PC-3 (cell line): ENCODE data around the gene NOL4L. TPM values are rescaled to one million over a fixed set of nuclear protein-coding genes. Genes with fewer than 3 reads are reported as not detected.

ENCODE experiments used
- ATAC-seq: fragments of 200-7000 bp; cut with Tn5 transposase; 2 replicates; pipeline ENCODE4 v1.9.1; 2020; ENCODE audit warnings: mild to moderate bottlenecking, moderate library complexity
- BruUV-seq: library from RNA; stranded (reverse); fragments of 400-500 nt; replicated peaks from 2 replicates; lab custom pipeline; 2021; lab: Mats Ljungman, UMichigan
- CTCF ChIA-PET: fragments of 300-600 bp; sonication (Branson Sonifier 250); formaldehyde crosslinking; loops from one replicate; lab custom pipeline; 2022; ENCODE audit warnings: antibody characterized with exemption; lab: Charles Lee
- POLR2A ChIA-PET: fragments of 300-600 bp; sonication (Branson Sonifier 250); formaldehyde crosslinking; loops from one replicate; lab custom pipeline; 2022; ENCODE audit warnings: antibody characterized with exemption; ENCODE audit not compliant: unreplicated experiment; lab: Charles Lee
- DNase-seq: peaks from one replicate; pipeline ENCODE4 v3.0.0-alpha.2; 2015
- H2AFZ ChIP-seq: fragments of 300-600 bp; sonication (generic); 2 replicates; pipeline ENCODE4 v1.6.0; 2016; ENCODE audit warnings: antibody characterized with exemption, low read length
- H3F3A ChIP-seq: fragments of 300-600 bp; sonication (generic); one replicate; pipeline ENCODE4 v1.6.0; 2017; ENCODE audit warnings: antibody characterized with exemption, low read length, control low read depth, mild to moderate bottlenecking; ENCODE audit not compliant: unreplicated experiment
- H3K27ac ChIP-seq: fragments of 300-600 bp; sonication (generic); 2 replicates; pipeline ENCODE4 v1.5.1; 2016; ENCODE audit warnings: mild to moderate bottlenecking, low read length
- H3K27me3 ChIP-seq: fragments of 300-600 bp; sonication (generic); 2 replicates; pipeline ENCODE4 v1.6.1; 2016; ENCODE audit warnings: low read length, mixed read lengths
- H3K36me3 ChIP-seq: fragments of 300-600 bp; sonication (generic); 2 replicates; pipeline ENCODE4 v1.6.1; 2016; ENCODE audit warnings: low read depth, mixed run types, low read length, mixed read lengths
- H3K4me1 ChIP-seq: fragments of 300-600 bp; sonication (generic); 2 replicates; pipeline ENCODE4 v1.5.1; 2016; ENCODE audit warnings: low read length; ENCODE audit not compliant: insufficient read depth
- H3K4me2 ChIP-seq: fragments of 300-600 bp; sonication (generic); 2 replicates; pipeline ENCODE4 v1.6.0; 2016; ENCODE audit warnings: low read length
- H3K4me3 ChIP-seq: fragments of 300-600 bp; sonication (generic); 2 replicates; pipeline ENCODE4 v1.5.1; 2016; ENCODE audit warnings: mild to moderate bottlenecking, low read length, mixed read lengths
- H3K79me2 ChIP-seq: fragments of 300-600 bp; sonication (generic); 2 replicates; pipeline ENCODE4 v1.6.1; 2017; ENCODE audit warnings: low read length, mixed read lengths
- H3K9ac ChIP-seq: fragments of 300-600 bp; sonication (generic); 2 replicates; pipeline ENCODE4 v1.6.0; 2016; ENCODE audit warnings: mild to moderate bottlenecking, low read length
- H3K9me2 ChIP-seq: fragments of 300-600 bp; sonication (generic); replicated peaks from 2 replicates; pipeline ENCODE4 v1.6.1; 2016; ENCODE audit warnings: mixed run types, low read length, mixed read lengths
- H3K9me3 ChIP-seq: fragments of 300-600 bp; sonication (generic); 2 replicates; pipeline ENCODE4 v1.6.1; 2016; ENCODE audit warnings: low read length, mixed read lengths
- H4K20me1 ChIP-seq: fragments of 300-600 bp; sonication (generic); 2 replicates; pipeline ENCODE4 v1.6.1; 2016; ENCODE audit warnings: low read length, mixed read lengths
- CTCF ChIP-seq: fragments of 300-600 bp; sonication (generic); conservative IDR thresholded peaks from 2 replicates; pipeline ENCODE4 v1.5.1; 2017; ENCODE audit warnings: antibody characterized with exemption, low read depth, mild to moderate bottlenecking, low read length
- EZH2 ChIP-seq: fragments of 300-600 bp; sonication (generic); IDR thresholded peaks from one replicate; pipeline ENCODE4 v1.6.1; 2017; ENCODE audit warnings: antibody characterized with exemption, mild to moderate bottlenecking, low read length; ENCODE audit not compliant: unreplicated experiment
- EZH2phosphoT487 ChIP-seq: fragments of 300-600 bp; sonication (generic); IDR thresholded peaks from 2 replicates; pipeline ENCODE4 v1.6.1; 2018; ENCODE audit warnings: mild to moderate bottlenecking, antibody characterized with exemption, low read length, borderline replicate concordance
- intact Hi-C: fragments of 100-400 bp; cut with micrococcal nuclease; formaldehyde crosslinking; loops from 2 replicates; pipeline ENCODE4 v1.9.0; 2023
- total RNA-seq: library from RNA; depleted of rRNA; stranded (reverse); fragments of >200 nt; gene quantifications from 2 replicates; pipeline ENCODE4 v1.2.3, GENCODE V29; 2014

Gene NOL4L
- total RNA-seq, 1 experiment from 2014 or later, result 7.3 TPM

DNA sequence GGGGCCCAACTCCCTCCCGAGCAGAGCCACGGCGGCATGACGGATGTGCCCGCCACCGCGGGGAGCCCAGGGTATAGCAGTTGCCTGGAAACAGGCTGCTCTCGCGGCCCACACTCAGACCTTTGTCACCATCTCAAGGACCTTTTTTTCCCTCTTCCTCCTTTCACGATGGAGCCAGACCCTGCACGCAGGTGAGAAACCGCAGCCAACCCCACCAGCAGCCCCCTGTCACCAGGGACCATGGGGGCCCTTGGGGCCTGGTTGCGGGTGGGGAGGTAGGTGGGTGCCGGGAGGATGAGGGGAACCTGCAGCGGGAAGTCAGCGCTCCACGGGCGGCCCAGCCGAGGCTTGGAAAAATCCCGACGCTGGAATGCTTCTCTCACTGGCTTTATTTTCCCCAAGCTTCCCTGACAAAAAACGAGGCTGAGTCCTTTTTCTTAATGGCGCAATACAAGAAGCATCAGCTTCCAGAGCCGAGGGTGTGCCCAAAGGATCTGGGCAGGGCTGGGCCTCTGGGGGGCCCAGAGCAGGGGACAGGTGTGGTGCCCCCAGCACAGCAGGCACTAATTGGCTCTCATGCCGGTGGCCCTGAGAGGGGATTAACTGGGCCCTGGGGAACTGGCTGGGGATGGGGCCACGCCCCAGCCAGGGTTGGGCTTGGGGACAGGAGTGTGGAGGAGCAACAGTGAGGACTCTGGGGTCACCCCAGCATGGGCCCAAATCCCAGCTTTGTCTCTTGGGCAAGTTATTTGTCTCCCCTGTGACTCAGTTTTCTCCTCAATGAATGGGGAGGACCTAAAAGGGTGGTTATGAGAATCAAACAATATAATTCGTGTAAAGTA, 23.9 kb downstream of the NOL4L start:
- Histone ChIP-seq H4K20me1 (no peaks in the 10 kb centered on the region), H3K27ac (no peak overlapping the region), H3K9ac (no peak overlapping the region), H3K27me3 (no peaks in the 10 kb centered on the region), H3K4me3 (no peak overlapping the region), H2AFZ (no peak overlapping the region), H3K4me2 (no peak overlapping the region), H3F3A (no peaks in the 10 kb centered on the region), H3K36me3 (no peaks in the 10 kb centered on the region), H3K79me2 (no peaks in the 10 kb centered on the region), H3K9me3 (no peaks in the 10 kb centered on the region), H3K9me2 (no peaks in the 10 kb centered on the region), H3K4me1 (no peaks in the 10 kb centered on the region)
- ATAC-seq (no peak), DNase-seq (no peak)
- BruUV-seq, result no TSS peak
- ChIA-PET CTCF (no interaction called here), POLR2A (no interaction called here)
- intact Hi-C loops, result no loop called here
- no peak for TF ChIP-seq EZH2
- TF ChIP-seq EZH2phosphoT487, result no peak
- no peak for TF ChIP-seq CTCF

DNA sequence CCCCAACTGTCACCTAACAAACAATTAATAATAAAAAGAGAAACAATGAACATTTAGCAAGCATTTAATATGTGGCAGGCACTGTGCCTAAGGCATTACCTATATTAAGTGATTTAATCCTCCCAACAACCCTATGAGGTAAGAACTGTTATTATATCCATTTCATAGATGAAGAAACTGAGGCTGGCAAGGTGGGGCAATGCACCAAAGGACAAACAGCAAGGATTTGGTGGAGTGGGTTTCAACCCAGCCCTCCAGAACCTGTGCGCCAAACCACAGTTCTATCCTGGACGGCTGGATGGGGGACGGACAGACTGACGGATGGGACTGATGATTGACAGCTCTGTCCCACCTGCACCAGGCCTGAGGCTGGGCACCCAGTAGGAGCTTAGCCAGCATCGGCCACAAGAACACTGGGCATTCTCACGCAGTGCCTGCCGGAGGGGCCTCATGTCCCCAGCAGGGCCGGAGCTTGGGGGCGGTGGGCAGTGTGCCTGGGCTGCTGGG, 24.6 kb downstream of the NOL4L start:
- BruUV-seq, result no TSS peak
- H3K4me1 ChIP-seq, result no peaks in the 10 kb centered on the region
- ATAC-seq (no peak), DNase-seq (no peak)
- no peaks in the 10 kb centered on the region for H3F3A ChIP-seq
- intact Hi-C loops, result no loop called here
- no peaks in the 10 kb centered on the region for H3K27me3 ChIP-seq
- H4K20me1 ChIP-seq, result no peaks in the 10 kb centered on the region
- no peaks in the 10 kb centered on the region for H3K79me2 ChIP-seq
- CTCF ChIA-PET, result no interaction called here
- no peak overlapping the region for H3K4me2 ChIP-seq
- no peak overlapping the region for H3K4me3 ChIP-seq
- no peak overlapping the region for H3K27ac ChIP-seq
- H3K9ac ChIP-seq, result no peak overlapping the region
- H3K9me3 ChIP-seq, result no peaks in the 10 kb centered on the region
- POLR2A ChIA-PET, result no interaction called here
- TF ChIP-seq CTCF (no peak), EZH2phosphoT487 (no peak), EZH2 (no peak)
- H2AFZ ChIP-seq, result no peak overlapping the region
- no peaks in the 10 kb centered on the region for H3K9me2 ChIP-seq
- no peaks in the 10 kb centered on the region for H3K36me3 ChIP-seq

GRCh38 chr20:32559753-32560380, 25.3 kb downstream of the NOL4L start:
- Histone ChIP-seq H3F3A (no peaks in the 10 kb centered on the region), H3K4me3 (no peak overlapping the region), H3K27ac (no peak overlapping the region), H3K79me2 (no peaks in the 10 kb centered on the region), H4K20me1 (no peaks in the 10 kb centered on the region), H3K9ac (no peak overlapping the region), H3K9me3 (no peaks in the 10 kb centered on the region), H3K27me3 (no peaks in the 10 kb centered on the region), H3K4me1 (peaks cover under 1% of the 10 kb centered on the region; the same call in 1 of the 2 replicates), H2AFZ (no peak overlapping the region), H3K9me2 (no peaks in the 10 kb centered on the region), H3K4me2 (no peak overlapping the region), H3K36me3 (no peaks in the 10 kb centered on the region)
- ATAC-seq (peak; percentile 22; the same call in 1 of the 2 replicates), DNase-seq (no peak)
- ChIA-PET CTCF (no interaction called here), POLR2A (no interaction called here)
- no peak for TF ChIP-seq EZH2
- TF ChIP-seq EZH2phosphoT487, result no peak
- no peak for TF ChIP-seq CTCF
- BruUV-seq, result no TSS peak
- intact Hi-C loops, result no loop called here
